NCI-H2029 (cell line): ENCODE results near the gene ESYT2.
"Not testable (repeated sequence)": the region's sequence is repeated elsewhere in the genome, so short reads cannot be mapped to it uniquely, and the experiment has no call there.

Experiments used
- DNase-seq: peaks from one replicate; lab custom pipeline; 2025; lab: John Stamatoyannopoulos, UW

ESYT2 gene

GRCh38 chr7:158698657-158699195, 130.6 kb downstream of the ESYT2 start:
- DNase-seq: no peak

- DNase-seq: not testable (repeated sequence)
Measured at GRCh38 chr7:158697597-158697996, 131.7 kb downstream of the ESYT2 start.

- DNase-seq: peak; percentile 38
Measured at GRCh38 chr7:158695726-158696452, 133.4 kb downstream of the ESYT2 start.

GRCh38 chr7:158695056-158695455, 134.3 kb downstream of the ESYT2 start:
- DNase-seq: no peak

- DNase-seq: no peak
Measured at GRCh38 chr7:158694650-158695049, 134.7 kb downstream of the ESYT2 start.

- DNase-seq: no peak
Measured at GRCh38 chr7:158689488-158689887, 139.8 kb downstream of the ESYT2 start.

GRCh38 chr7:158687406-158687805, 141.9 kb downstream of the ESYT2 start:
- DNase-seq: no peak

GRCh38 chr7:158685693-158686092, 143.6 kb downstream of the ESYT2 start:
- DNase-seq: no peak

- no peak for DNase-seq
Measured at GRCh38 chr7:158684329-158684728, 145.0 kb downstream of the ESYT2 start.

GRCh38 chr7:158683541-158683940, 145.8 kb downstream of the ESYT2 start:
- DNase-seq: no peak

GRCh38 chr7:158682456-158682855, 146.9 kb downstream of the ESYT2 start:
- DNase-seq: no peak
